GM12878 (cell line): ENCODE results near the gene NFU1. TPM values are rescaled to one million over a fixed set of nuclear protein-coding genes. Genes with fewer than 3 reads are reported as not detected.
"Not testable (repeated sequence)": the region's sequence is repeated elsewhere in the genome, so short reads cannot be mapped to it uniquely, and the experiment has no call there.

ENCODE experiments used
- ATAC-seq: fragments of 200-7000 bp; cut with Tn5 transposase; 3 replicates; pipeline ENCODE4 v1.9.1; 2020; ENCODE audit warnings: mild to moderate bottlenecking, moderate library complexity
- BruUV-seq: library from RNA; stranded (reverse); fragments of 400-500 nt; replicated peaks from 2 replicates; lab custom pipeline; 2021; lab: Mats Ljungman, UMichigan
- CTCF ChIA-PET: fragments of 300-600 bp; sonication (Branson Sonifier 250); formaldehyde crosslinking; extraction: SDS; loops from one replicate; lab custom pipeline; 2021; ENCODE audit warnings: inconsistent platforms; lab: Yijun Ruan, JAX
- POLR2A ChIA-PET: fragments of 350-600 bp; formaldehyde crosslinking; extraction: SDS; loops from one replicate; lab custom pipeline; 2021; ENCODE audit warnings: inconsistent platforms; lab: Charles Lee
- RAD21 ChIA-PET: fragments of 300-600 bp; sonication (Branson Sonifier 250); formaldehyde crosslinking; loops from one replicate; lab custom pipeline; 2023; ENCODE audit warnings: antibody characterized with exemption; ENCODE audit not compliant: unreplicated experiment; lab: Charles Lee
- SMC1A ChIA-PET: fragments of 300-600 bp; sonication (Branson Sonifier 250); formaldehyde crosslinking; loops from one replicate; lab custom pipeline; 2023; ENCODE audit not compliant: unreplicated experiment, uncharacterized antibody; lab: Charles Lee
- DNase-seq: peaks from one replicate; pipeline ENCODE4 v3.0.0-alpha.2; 2011; ENCODE audit warnings: low read depth, low spot score
- FAIRE-seq: peaks from 3 replicates; lab custom pipeline; 2011; peaks lifted over from hg19 to GRCh38; lab: Jason Lieb, UNC
- H2AFZ ChIP-seq: 2 replicates; pipeline ENCODE4 v1.6.0; 2011; ENCODE audit warnings: low read depth, low read length, control low read depth; ENCODE audit not compliant: control insufficient read depth
- H3K27ac ChIP-seq: 2 replicates; pipeline ENCODE4 v1.5.1; 2011; ENCODE audit warnings: control low read depth; ENCODE audit not compliant: control insufficient read depth, insufficient read depth
- H3K27me3 ChIP-seq, 2 experiments: replicated peaks in 1 of 2; 2 replicates each; pipeline versions ENCODE4 v1.6.0 to v1.6.1; 2011; ENCODE audit warnings: low read length in 1 of 2; ENCODE audit not compliant: control insufficient read depth in 2 of 2, insufficient read depth in 2 of 2
- H3K36me3 ChIP-seq, 2 experiments: 2 replicates each; pipeline ENCODE4 v1.5.1; 2011; ENCODE audit warnings: low read length in 1 of 2; ENCODE audit not compliant: control insufficient read depth in 2 of 2, insufficient read depth in 2 of 2
- H3K4me1 ChIP-seq: 2 replicates; pipeline ENCODE4 v1.6.1; 2011; ENCODE audit warnings: mild to moderate bottlenecking, low read length, moderate library complexity, mixed read lengths; ENCODE audit not compliant: control insufficient read depth, insufficient read depth
- H3K4me2 ChIP-seq: 2 replicates; pipeline ENCODE4 v1.6.0; 2011; ENCODE audit warnings: control low read depth; ENCODE audit not compliant: control insufficient read depth, insufficient read depth
- H3K4me3 ChIP-seq: fragments of 200-600 bp; sonication (generic); 2 replicates; pipeline ENCODE4 v1.5.1; 2016
- H3K79me2 ChIP-seq: 2 replicates; pipeline ENCODE4 v1.6.0; 2011; ENCODE audit warnings: low read length; ENCODE audit not compliant: control insufficient read depth, insufficient read depth
- H3K9ac ChIP-seq: 2 replicates; pipeline ENCODE4 v1.8.0; 2011; ENCODE audit warnings: low read length, control low read depth, mixed read lengths; ENCODE audit not compliant: control insufficient read depth, insufficient read depth
- H3K9me3 ChIP-seq: replicated peaks from 3 replicates; pipeline ENCODE4 v1.5.1; 2011; ENCODE audit warnings: mild to moderate bottlenecking, low read length; ENCODE audit not compliant: control insufficient read depth, insufficient read depth
- H4K20me1 ChIP-seq: 2 replicates; pipeline ENCODE4 v1.6.0; 2011; ENCODE audit not compliant: control insufficient read depth, insufficient read depth
- ATF7 ChIP-seq: fragments of 450-650 bp; IDR thresholded peaks from 2 replicates; pipeline ENCODE4 v1.6.1; 2016; ENCODE audit warnings: low read depth, mild to moderate bottlenecking
- CBFB ChIP-seq: IDR thresholded peaks from 2 replicates; pipeline ENCODE4 v1.6.1; 2016; ENCODE audit warnings: antibody characterized with exemption, low read depth
- MTA2 ChIP-seq: fragments of 450-650 bp; IDR thresholded peaks from 2 replicates; pipeline ENCODE4 v1.6.1; 2016; ENCODE audit warnings: low read depth, mild to moderate bottlenecking, moderate library complexity
- RAD21 ChIP-seq: IDR thresholded peaks from 2 replicates; pipeline ENCODE4 v1.6.1; 2011; ENCODE audit warnings: mild to moderate bottlenecking, low read depth, low read length, moderate library complexity; ENCODE audit not compliant: insufficient read depth
- SUZ12 ChIP-seq: fragments of 200-600 bp; sonication (generic); IDR thresholded peaks from one replicate; pipeline ENCODE4 v1.6.1; 2018; ENCODE audit warnings: antibody characterized with exemption, mild to moderate bottlenecking; ENCODE audit not compliant: unreplicated experiment
- TAF1 ChIP-seq: IDR thresholded peaks from 2 replicates; pipeline ENCODE4 v1.6.1; 2011; ENCODE audit warnings: mild to moderate bottlenecking, low read depth, low read length, borderline replicate concordance
- WRNIP1 ChIP-seq: IDR thresholded peaks from 2 replicates; pipeline ENCODE4 v1.6.1; 2011; ENCODE audit warnings: low read depth, low read length, improper control_type of control experiment, borderline replicate concordance
- ZNF217 ChIP-seq: fragments of 450-650 bp; IDR thresholded peaks from 2 replicates; pipeline ENCODE4 v1.6.1; 2017; ENCODE audit warnings: antibody characterized with exemption, mild to moderate bottlenecking
- WGBS: methylation state at CpG from one replicate; pipeline ENCODE4 v1.1.6; 2016; ENCODE audit warnings: low lambda C conversion rate; ENCODE audit not compliant: insufficient replicate concordance, insufficient coverage; ENCODE audit errors: missing lambda C conversion rate; 5-methylcytosine and 5-hydroxymethylcytosine counted together
- in situ Hi-C: fragments of 300-500 bp; cut with MboI; formaldehyde crosslinking; loops from 9 replicates; pipeline ENCODE4 v1.14.3; 2018; ENCODE audit warnings: mixed read lengths
- intact Hi-C: fragments of 100-400 bp; cut with micrococcal nuclease; formaldehyde crosslinking; loops from one replicate; pipeline ENCODE4 v1.14.2; 2022; ENCODE audit not compliant: unreplicated experiment
- polyA plus RNA-seq, 11 experiments: library from polyadenylated mRNA; depleted of rRNA in 4 of 11; unstranded in 6 of 11; stranded (reverse) in 5 of 11; fragments of >200 nt; fragmentation: Nextera tagmentation in 4 of 11; fragmentation: Illumina TruSeq in 1 of 11; extraction: Ambion mirVana in 4 of 11; extraction: Trizol in 1 of 11; gene quantifications; 1 replicate in 1 of 11; 2 replicates in 10 of 11; pipeline versions ENCODE4 v1.2.1 to v1.2.3, GENCODE V29; 2011 to 2016; ENCODE audit warnings: inconsistent platforms in 2 of 11, missing spikeins in 2 of 11, low read depth in 1 of 11
- total RNA-seq, 4 experiments: library from RNA; depleted of rRNA in 3 of 4; stranded (reverse); fragments of >200 nt in 3 of 4; fragmentation: Illumina TruSeq in 1 of 4; extraction: Trizol in 1 of 4; gene quantifications; 2 replicates each; pipeline versions ENCODE4 v1.2.1 to v1.2.3, GENCODE V29; 2013 to 2021
- TF ChIP-seq, protein P1 (sequence below): IDR thresholded peaks from 2 replicates; pipeline ENCODE4 v1.6.1; 2012; ENCODE audit warnings: improper control_type of control experiment, low read depth, low read length; ENCODE audit not compliant: insufficient replicate concordance

Gene NFU1
- total and polyA plus RNA-seq, 10 of the 15 experiments (the other 5 are each of a cell fraction or from before 2014, with no cell fraction given) = 27.3 to 86.0 (median 41.5) TPM

DNA sequence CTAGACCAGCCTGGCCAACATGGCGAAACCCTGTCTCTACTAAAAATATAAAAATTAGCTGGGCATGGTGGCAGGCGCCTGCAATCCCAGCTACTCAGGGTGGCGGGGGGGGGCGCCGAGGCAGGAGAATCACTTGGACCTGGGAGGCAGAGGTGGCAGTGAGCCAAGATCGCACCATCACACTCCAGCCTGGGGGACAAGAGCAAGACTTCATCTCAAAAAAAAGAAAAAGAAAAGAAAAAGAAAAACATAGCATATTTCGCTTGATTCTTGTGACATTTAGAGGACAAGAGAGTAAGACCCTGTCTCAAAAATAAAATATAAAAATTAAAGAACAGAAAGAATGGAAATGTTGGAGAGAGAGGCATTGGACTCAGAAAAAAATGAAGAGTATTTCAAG, 18.1 kb downstream of the NFU1 start:
- RAD21 ChIA-PET, DNase-seq, POLR2A ChIA-PET, H2AFZ ChIP-seq, H3K4me2 ChIP-seq, H3K4me3 ChIP-seq, BruUV-seq, SMC1A ChIA-PET, H3K79me2 ChIP-seq, ATAC-seq, H3K9me3 ChIP-seq, H3K4me1 ChIP-seq, in situ Hi-C loops, H3K27me3 ChIP-seq, H3K36me3 ChIP-seq, H4K20me1 ChIP-seq, FAIRE-seq, intact Hi-C loops, H3K9ac ChIP-seq, H3K27ac ChIP-seq, CTCF ChIA-PET: not testable (repeated sequence)
- WGBS = 95% methylated on average over 7 of the region's 7 CpGs

DNA sequence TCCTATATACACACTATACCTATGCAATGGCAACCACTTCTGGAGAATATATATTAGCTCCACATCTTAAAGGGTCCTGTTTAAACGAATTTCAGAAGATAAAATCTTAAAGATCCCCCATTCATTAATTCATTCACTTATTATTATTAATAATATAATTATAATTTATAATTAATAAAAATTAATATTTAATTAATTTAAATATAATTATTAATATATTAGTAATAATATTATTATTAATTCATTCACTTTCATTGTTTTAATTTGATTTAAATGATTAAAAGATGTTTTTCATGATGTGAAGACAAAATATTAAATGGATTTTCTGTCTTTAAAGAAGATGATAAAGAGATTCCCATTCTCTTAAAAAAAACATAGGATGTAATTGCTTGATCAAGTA, 21.1 kb downstream of the NFU1 start:
- H3K79me2 ChIP-seq = no peaks in the 10 kb centered on the region
- in situ Hi-C loops = no loop called here
- POLR2A ChIA-PET = no interaction called here
- H3K4me1 ChIP-seq = no peaks in the 10 kb centered on the region
- H3K36me3 ChIP-seq = peaks cover 2 to 7% of the 10 kb centered on the region in 2 experiments; a peak in 3 of 4 replicates
- WGBS = 6% methylated on average over 1 of the region's 1 CpG
- DNase-seq (no peak), ATAC-seq (no peak), FAIRE-seq (no peak)
- no peak overlapping the region for H3K27ac ChIP-seq
- H3K4me2 ChIP-seq = no peak overlapping the region
- SMC1A ChIA-PET = interaction anchor here (0.9 kb wide), 1 partner anchor 21 kb away, joined by 3 read pairs; the partner anchor contains the start of gene NFU1
- H3K9me3 ChIP-seq = no peaks in the 10 kb centered on the region
- CTCF ChIA-PET = no interaction called here
- intact Hi-C loops = no loop called here
- no peak overlapping the region for H2AFZ ChIP-seq
- no peaks in the 10 kb centered on the region for H4K20me1 ChIP-seq
- BruUV-seq = no TSS peak
- H3K4me3 ChIP-seq = no peak overlapping the region
- no peaks in the 10 kb centered on the region for H3K27me3 ChIP-seq
- RAD21 ChIA-PET = no interaction called here
- TF ChIP-seq TAF1 (no peak), MTA2 (no peak), ZNF217 (no peak), CBFB (no peak), WRNIP1 (no peak), RAD21 (no peak), ATF7 (no peak), SUZ12 (no peak)
- TF ChIP-seq, protein P1, sequence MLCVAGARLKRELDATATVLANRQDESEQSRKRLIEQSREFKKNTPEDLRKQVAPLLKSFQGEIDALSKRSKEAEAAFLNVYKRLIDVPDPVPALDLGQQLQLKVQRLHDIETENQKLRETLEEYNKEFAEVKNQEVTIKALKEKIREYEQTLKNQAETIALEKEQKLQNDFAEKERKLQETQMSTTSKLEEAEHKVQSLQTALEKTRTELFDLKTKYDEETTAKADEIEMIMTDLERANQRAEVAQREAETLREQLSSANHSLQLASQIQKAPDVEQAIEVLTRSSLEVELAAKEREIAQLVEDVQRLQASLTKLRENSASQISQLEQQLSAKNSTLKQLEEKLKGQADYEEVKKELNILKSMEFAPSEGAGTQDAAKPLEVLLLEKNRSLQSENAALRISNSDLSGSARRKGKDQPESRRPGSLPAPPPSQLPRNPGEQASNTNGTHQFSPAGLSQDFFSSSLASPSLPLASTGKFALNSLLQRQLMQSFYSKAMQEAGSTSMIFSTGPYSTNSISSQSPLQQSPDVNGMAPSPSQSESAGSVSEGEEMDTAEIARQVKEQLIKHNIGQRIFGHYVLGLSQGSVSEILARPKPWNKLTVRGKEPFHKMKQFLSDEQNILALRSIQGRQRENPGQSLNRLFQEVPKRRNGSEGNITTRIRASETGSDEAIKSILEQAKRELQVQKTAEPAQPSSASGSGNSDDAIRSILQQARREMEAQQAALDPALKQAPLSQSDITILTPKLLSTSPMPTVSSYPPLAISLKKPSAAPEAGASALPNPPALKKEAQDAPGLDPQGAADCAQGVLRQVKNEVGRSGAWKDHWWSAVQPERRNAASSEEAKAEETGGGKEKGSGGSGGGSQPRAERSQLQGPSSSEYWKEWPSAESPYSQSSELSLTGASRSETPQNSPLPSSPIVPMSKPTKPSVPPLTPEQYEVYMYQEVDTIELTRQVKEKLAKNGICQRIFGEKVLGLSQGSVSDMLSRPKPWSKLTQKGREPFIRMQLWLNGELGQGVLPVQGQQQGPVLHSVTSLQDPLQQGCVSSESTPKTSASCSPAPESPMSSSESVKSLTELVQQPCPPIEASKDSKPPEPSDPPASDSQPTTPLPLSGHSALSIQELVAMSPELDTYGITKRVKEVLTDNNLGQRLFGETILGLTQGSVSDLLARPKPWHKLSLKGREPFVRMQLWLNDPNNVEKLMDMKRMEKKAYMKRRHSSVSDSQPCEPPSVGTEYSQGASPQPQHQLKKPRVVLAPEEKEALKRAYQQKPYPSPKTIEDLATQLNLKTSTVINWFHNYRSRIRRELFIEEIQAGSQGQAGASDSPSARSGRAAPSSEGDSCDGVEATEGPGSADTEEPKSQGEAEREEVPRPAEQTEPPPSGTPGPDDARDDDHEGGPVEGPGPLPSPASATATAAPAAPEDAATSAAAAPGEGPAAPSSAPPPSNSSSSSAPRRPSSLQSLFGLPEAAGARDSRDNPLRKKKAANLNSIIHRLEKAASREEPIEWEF = no peak
- no peak overlapping the region for H3K9ac ChIP-seq
